Measurements from ENCODE around the gene HPCA. TPM values are rescaled to one million over a fixed set of nuclear protein-coding genes. Genes with fewer than 3 reads are reported as not detected.

The HPCA gene
- total RNA-seq, 4 donors from 2014 or later: 0.64 to 0.96 TPM; not detected in 2

DNA sequence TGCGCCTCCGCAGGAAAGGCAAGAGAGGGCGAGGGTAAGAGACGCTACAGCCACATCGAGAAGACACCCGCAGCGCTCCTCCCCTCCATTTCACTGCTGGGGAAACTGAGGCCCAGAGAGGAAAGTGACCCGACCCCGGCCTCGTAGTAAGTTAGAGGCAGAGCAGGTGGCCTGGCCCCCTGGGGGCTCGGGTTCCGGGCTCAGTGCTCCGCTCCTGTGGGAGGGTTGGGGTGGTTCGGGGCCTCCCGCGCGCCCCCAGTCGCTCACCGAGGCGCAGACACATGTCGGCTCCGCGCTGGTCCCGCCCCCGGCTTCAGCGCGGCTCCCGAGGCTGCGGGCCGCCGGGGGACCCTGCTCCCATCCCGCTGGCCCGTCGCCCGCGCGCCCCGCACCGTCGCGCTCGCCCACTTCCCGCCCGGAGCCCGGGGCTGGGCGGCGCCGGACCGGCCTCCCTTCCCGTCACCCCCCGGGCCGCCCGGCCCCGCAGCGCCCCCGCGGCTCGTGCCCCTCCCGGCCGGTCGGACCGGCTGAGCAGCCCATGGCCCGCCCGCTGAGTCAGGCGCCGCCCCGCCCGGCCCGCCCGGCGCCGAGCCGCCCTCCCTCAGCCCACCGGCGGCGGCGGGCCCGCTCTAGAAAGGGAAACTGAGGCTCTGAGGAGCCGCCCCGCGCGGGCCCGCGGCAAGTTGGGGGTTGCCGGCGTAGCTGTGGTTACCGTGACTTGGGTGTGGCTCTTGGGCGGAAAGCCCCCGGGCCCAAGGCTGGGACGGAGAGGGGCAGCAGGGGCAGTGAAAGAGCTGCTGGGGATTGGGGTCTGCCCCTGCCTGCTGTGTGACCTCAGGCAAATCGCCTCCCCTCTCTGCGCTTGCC, 14.9 kb downstream of the HPCA start, which contains the start of gene TMEM54:
TSS of gene TMEM54 (minus strand) at position 434 of the 867 bp plus-strand sequence. CDS start at position 283, 151 bp downstream.
- peak in 1 of 3 donors; percentile 28 for TF ChIP-seq POLR2AphosphoS5 (IDR thresholded peaks at IDR 0.05)
- no peak for TF ChIP-seq EP300 (IDR thresholded peaks at IDR 0.05; ENCODE audit: low read depth)
- TF ChIP-seq, protein P1, sequence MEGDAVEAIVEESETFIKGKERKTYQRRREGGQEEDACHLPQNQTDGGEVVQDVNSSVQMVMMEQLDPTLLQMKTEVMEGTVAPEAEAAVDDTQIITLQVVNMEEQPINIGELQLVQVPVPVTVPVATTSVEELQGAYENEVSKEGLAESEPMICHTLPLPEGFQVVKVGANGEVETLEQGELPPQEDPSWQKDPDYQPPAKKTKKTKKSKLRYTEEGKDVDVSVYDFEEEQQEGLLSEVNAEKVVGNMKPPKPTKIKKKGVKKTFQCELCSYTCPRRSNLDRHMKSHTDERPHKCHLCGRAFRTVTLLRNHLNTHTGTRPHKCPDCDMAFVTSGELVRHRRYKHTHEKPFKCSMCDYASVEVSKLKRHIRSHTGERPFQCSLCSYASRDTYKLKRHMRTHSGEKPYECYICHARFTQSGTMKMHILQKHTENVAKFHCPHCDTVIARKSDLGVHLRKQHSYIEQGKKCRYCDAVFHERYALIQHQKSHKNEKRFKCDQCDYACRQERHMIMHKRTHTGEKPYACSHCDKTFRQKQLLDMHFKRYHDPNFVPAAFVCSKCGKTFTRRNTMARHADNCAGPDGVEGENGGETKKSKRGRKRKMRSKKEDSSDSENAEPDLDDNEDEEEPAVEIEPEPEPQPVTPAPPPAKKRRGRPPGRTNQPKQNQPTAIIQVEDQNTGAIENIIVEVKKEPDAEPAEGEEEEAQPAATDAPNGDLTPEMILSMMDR (IDR thresholded peaks at IDR 0.05): peak in 2 of 5 experiments; percentile 39 to 41
- no peak for TF ChIP-seq POLR2A (IDR thresholded peaks at IDR 0.05)
- Histone ChIP-seq H3K27ac (peak within 1 kb of the TSS; percentile 80 to 95 (median 90)), H3K4me3 (peak within 1 kb of the TSS; percentile 81 to 89 (median 84)), H3K4me1 (peaks cover 0 to 37% (median 24%) of the 10 kb centered on the region in 4 donors), H3K27me3 (peaks cover 5% of the 10 kb centered on the region), H3K36me3 (no peaks in the 10 kb centered on the region), H3K9me3 (no peaks in the 10 kb centered on the region)
- 2% methylated on average over 15 of the region's 92 CpGs; no CpG with 5 or more reads in 1 of the 2 donors for WGBS, 2 donors (ENCODE audit: low coverage in 1 of 2)
- peak; percentile 86 for DNase-seq
- in situ Hi-C loops (cut with MboI; ENCODE audit: low pct_ligation_motif_present in 1 of 4, low pct_unique_long_range_greater_than_20kb in 1 of 4, low sequenced_read_pairs in 3 of 4) (no loop called here), intact Hi-C loops (cut with DNase I; ENCODE audit: low total_unique reads) (no loop called here)

DNA sequence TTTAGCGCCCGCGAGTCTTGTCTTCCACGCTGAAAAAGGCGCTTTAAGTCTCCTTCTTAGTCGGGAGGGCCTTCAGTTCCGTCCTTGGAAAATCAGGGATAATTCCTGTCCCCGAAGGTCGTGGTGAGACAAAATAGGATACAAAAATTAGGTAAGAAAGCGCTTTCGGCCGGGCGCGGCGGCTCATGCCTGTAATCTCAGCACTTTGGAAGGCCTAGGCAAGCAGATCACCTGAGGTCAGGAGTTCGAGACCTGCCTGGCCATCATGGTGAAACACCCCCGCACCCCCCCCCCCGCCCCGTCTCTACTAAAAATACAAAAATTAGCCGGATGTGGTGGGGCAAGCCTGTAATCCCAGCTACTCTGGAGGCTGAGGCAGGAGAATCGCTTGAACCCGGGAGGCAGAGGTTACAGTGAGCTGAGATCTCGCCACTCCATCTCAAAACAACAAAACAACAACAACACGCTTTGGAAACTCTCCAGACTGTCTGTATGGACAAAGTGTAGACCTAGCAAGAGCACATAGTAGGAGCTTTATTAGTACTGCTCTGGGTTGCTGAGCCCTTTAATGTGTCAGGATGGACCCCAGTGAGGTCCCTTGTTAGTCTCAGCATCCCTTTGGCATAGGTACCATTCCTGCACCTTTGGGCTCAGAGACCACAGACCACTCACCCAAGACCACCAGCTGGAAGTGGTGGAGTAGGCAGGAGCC, 15.7 kb downstream of the HPCA start:
- no peaks in the 10 kb centered on the region for H3K36me3 ChIP-seq
- peaks cover 5% of the 10 kb centered on the region for H3K27me3 ChIP-seq
- TF ChIP-seq EP300 (IDR thresholded peaks at IDR 0.05; ENCODE audit: low read depth) (no peak), POLR2A (IDR thresholded peaks at IDR 0.05) (no peak), POLR2AphosphoS5 (IDR thresholded peaks at IDR 0.05) (no peak)
- TF ChIP-seq, protein P1 (IDR thresholded peaks at IDR 0.05): no peak
- peaks cover 0 to 45% (median 28%) of the 10 kb centered on the region in 4 donors for H3K4me1 ChIP-seq
- WGBS, 2 donors (ENCODE audit: low coverage in 1 of 2): 16 to 44% methylated on average over 11 to 24 of the region's 24 CpGs
- intact Hi-C loops (cut with DNase I; ENCODE audit: low total_unique reads) (no loop called here), in situ Hi-C loops (cut with MboI; ENCODE audit: low pct_ligation_motif_present in 1 of 4, low pct_unique_long_range_greater_than_20kb in 1 of 4, low sequenced_read_pairs in 3 of 4) (no loop called here)
- H3K9me3 ChIP-seq: no peaks in the 10 kb centered on the region
- no peak for DNase-seq
- peak overlapping the region; percentile 72 to 89 (median 84) for H3K4me3 ChIP-seq
- peak overlapping the region; percentile 80 to 95 (median 90) for H3K27ac ChIP-seq

DNA sequence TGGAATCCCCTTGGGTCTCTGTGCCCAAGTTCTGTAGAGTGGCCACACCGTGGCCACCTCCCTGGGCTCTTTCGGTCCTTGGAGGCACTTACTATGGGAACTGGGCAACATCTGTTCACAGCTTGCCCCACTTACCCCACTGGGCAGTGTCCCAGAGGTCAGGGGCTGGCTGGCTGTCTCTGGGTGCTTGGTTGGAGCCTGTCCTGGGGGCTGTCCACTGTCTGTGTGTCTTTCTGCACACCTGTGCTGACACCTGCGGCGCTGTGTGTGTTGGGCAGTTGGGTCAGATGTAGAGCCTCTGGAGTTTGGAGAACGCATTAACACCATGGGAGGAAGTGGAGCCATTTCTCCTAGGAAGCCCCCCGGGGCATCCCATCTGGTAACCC, 16.2 kb downstream of the HPCA start:
- Histone ChIP-seq H3K27me3 (peaks cover 5% of the 10 kb centered on the region), H3K36me3 (no peaks in the 10 kb centered on the region), H3K4me1 (peaks cover 0 to 50% (median 31%) of the 10 kb centered on the region in 4 donors), H3K4me3 (no peak overlapping the region), H3K9me3 (no peaks in the 10 kb centered on the region), H3K27ac (peak overlapping the region; percentile 80 to 95 (median 90))
- no peak for TF ChIP-seq POLR2AphosphoS5 (IDR thresholded peaks at IDR 0.05)
- TF ChIP-seq EP300 (IDR thresholded peaks at IDR 0.05; ENCODE audit: low read depth): no peak
- TF ChIP-seq, protein P1 (IDR thresholded peaks at IDR 0.05): no peak
- no peak for TF ChIP-seq POLR2A (IDR thresholded peaks at IDR 0.05)
- intact Hi-C loops (cut with DNase I; ENCODE audit: low total_unique reads): no loop called here
- DNase-seq: no peak
- in situ Hi-C loops (cut with MboI; ENCODE audit: low pct_ligation_motif_present in 1 of 4, low pct_unique_long_range_greater_than_20kb in 1 of 4, low sequenced_read_pairs in 3 of 4): no loop called here
- 69% methylated on average over 6 of the region's 6 CpGs; no CpG with 5 or more reads in 1 of the 2 donors for WGBS, 2 donors (ENCODE audit: low coverage in 1 of 2)
